GM19467 (cell line): ENCODE measurements around the gene HTR1B.

Experiments used
- ATAC-seq: cut with Tn5 transposase; IDR thresholded peaks from one replicate; pipeline ENCODE4 v1.9.1; 2021; ENCODE audit warnings: mild to moderate bottlenecking, moderate library complexity; ENCODE audit not compliant: unreplicated experiment

HTR1B gene

GRCh38 chr6:77456531-77457248 is 6.6 kb downstream of the HTR1B start:
- ATAC-seq: no peak

GRCh38 chr6:77455271-77455670 is 8.0 kb downstream of the HTR1B start:
- ATAC-seq: no peak

- no peak for ATAC-seq
These were observed 8.9 kb downstream of the HTR1B start for GRCh38 chr6:77454386-77454785.

GRCh38 chr6:77451466-77451865 is 11.8 kb downstream of the HTR1B start:
- no peak for ATAC-seq

GRCh38 chr6:77450924-77451323 is 12.4 kb downstream of the HTR1B start:
- no peak for ATAC-seq

- ATAC-seq: no peak
These were observed 14.7 kb downstream of the HTR1B start for GRCh38 chr6:77448546-77448945.

GRCh38 chr6:77447254-77447653 is 16.0 kb downstream of the HTR1B start:
- ATAC-seq: no peak

GRCh38 chr6:77446249-77446648 is 17.0 kb downstream of the HTR1B start:
- no peak for ATAC-seq

GRCh38 chr6:77445214-77445613 is 18.1 kb downstream of the HTR1B start:
- no peak for ATAC-seq

GRCh38 chr6:77440206-77440976 is 22.9 kb downstream of the HTR1B start:
- no peak for ATAC-seq

GRCh38 chr6:77433888-77434287 is 29.4 kb downstream of the HTR1B start:
- no peak for ATAC-seq

GRCh38 chr6:77430504-77430903 is 32.8 kb downstream of the HTR1B start:
- no peak for ATAC-seq

GRCh38 chr6:77425671-77426070 is 37.6 kb downstream of the HTR1B start:
- ATAC-seq: no peak

GRCh38 chr6:77425216-77425615 is 38.1 kb downstream of the HTR1B start:
- no peak for ATAC-seq

- no peak for ATAC-seq
These were observed 38.5 kb downstream of the HTR1B start for GRCh38 chr6:77424761-77425160.

- ATAC-seq: no peak
These were observed 46.5 kb downstream of the HTR1B start for GRCh38 chr6:77416839-77417238.

- ATAC-seq: peak; percentile 82
These were observed 47.6 kb downstream of the HTR1B start for GRCh38 chr6:77415706-77416105.
